DMS114 treated with DMSO at 0.1 percent for 48 hours (cell line): Measurements from ENCODE around the gene CDKN1B.

Experiments
- DNase-seq: peaks from one replicate; lab custom pipeline; 2025; ENCODE audit not compliant: unreplicated experiment; lab: John Stamatoyannopoulos, UW

The CDKN1B gene

GRCh38 chr12:12700254-12700653, 16.9 kb upstream of the CDKN1B start:
- DNase-seq, result no peak

DNA sequence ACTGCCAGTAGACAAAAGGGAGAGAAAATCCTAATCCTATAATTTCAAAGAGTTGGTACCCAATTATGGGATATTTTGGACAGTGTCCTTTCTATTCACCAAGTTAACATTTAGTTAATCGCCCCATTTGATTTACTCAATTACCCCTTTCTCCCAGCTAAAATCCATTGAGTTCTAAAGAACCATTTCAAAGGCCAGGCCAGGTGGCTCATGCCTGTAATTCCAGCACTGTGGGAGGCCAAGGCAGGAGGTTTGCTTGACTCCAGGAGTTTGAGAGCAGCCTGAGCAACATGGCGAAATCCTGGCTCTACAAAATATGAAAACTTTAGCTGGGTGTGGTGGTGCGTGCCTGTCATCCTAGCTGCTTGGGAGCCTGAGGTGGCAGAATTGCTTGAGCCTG, 15.7 kb upstream of the CDKN1B start:
- no peak for DNase-seq

DNA sequence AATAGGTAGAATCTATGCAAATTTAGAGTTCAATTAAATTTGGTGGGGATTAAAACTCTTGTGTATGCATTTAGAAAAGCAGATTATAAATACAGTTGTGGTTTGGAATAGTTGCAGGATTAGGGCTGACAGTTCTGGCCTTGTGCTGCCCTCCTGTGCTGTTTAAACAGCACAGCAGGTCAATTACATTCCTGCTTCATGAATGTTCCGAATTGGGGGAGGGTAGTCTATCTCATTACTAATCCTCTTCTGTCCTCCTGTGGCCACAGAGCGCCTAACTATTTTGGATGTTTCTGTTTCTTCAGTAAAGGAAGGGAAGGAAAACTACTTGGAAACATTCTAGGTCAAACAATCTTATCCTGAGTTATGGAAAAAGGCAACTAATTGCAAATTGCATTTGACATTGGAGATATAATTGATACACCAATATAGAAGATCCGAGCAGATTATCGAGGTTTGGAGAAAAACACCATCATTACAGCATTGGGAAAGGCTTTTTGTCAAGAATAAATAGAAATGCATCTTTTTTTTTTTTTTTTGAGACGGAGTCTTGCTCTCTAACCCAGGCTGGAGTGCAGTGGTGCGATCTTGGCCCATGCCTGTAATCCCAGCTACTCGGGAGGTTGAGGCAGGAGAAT, 12.5 kb upstream of the CDKN1B start:
- peak; percentile 87 for DNase-seq

- DNase-seq, result no peak
These were observed 11.2 kb upstream of the CDKN1B start for GRCh38 chr12:12705838-12706520.

- no peak for DNase-seq
These were observed 3.3 kb upstream of the CDKN1B start for GRCh38 chr12:12713932-12714275.

GRCh38 chr12:12714276-12715021, 2.7 kb upstream of the CDKN1B start:
- no peak for DNase-seq

GRCh38 chr12:12715128-12715458, 2.1 kb upstream of the CDKN1B start:
- DNase-seq, result no peak

DNA sequence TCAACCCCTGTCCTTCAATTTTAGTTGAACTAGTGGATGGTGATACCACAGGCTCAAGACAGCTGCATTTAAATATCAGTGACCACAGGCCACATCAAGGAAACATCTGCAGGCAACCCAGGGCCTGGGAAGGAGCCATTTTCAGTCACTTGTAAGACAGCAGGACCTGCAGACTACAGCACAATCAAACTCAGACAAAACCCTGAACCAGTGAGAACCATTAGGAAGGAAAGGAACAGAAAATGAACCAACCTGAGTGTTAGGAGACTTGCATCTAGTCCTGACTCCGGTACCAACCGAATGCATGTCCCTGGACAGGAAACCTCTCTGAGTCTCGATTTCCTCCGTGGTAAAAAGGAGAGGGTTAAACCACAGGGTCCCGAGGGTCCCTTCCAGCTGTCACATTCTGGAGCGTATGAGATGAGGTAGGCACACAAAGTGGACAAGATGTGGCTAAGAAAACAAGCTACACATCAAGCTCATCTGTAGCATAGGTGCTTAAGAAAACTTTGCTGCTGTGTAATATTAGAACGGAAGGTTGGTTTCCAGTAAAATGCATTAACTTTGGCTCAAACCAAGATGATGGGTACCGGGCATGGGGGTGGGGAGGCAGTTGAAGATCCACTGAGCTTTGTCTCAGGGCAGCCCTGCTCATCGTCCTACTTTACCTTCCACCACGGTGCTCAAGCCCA, 1.6 kb upstream of the CDKN1B start:
- DNase-seq, result no peak

DNA sequence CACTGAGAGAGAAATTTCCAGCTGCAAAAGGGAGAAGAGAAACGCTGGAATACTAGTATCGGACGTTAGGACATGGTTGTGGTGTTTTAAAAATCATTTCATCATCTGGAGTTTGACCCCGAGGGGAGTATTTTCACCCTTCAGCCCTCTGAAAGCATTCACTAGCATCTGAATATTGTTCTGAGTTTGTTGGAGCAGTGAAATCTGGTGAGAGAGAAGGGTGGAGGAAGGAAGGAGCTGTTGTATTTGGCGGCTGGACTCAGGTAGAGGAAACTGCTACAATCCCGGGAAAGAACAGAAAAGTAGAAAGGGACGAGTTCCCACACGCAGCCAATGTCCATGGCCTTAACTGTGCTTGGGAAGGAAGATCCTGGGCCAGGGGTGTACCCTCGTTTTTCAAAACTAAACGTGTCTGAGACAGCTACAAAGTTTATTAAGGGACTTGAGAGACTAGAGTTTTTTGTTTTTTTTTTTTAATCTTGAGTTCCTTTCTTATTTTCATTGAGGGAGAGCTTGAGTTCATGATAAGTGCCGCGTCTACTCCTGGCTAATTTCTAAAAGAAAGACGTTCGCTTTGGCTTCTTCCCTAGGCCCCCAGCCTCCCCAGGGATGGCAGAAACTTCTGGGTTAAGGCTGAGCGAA, 896 bp upstream of the CDKN1B start:
- peak; percentile 41 for DNase-seq

DNA sequence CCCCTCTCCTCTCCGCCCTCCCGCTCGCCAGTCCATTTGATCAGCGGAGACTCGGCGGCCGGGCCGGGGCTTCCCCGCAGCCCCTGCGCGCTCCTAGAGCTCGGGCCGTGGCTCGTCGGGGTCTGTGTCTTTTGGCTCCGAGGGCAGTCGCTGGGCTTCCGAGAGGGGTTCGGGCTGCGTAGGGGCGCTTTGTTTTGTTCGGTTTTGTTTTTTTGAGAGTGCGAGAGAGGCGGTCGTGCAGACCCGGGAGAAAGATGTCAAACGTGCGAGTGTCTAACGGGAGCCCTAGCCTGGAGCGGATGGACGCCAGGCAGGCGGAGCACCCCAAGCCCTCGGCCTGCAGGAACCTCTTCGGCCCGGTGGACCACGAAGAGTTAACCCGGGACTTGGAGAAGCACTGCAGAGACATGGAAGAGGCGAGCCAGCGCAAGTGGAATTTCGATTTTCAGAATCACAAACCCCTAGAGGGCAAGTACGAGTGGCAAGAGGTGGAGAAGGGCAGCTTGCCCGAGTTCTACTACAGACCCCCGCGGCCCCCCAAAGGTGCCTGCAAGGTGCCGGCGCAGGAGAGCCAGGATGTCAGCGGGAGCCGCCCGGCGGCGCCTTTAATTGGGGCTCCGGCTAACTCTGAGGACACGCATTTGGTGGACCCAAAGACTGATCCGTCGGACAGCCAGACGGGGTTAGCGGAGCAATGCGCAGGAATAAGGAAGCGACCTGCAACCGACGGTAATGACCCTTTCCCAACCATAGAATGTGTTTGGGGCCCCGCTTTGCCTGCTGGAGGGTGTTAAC, 615 bp downstream of the CDKN1B start:
- peak; percentile 11 for DNase-seq

GRCh38 chr12:12718381-12718759, 1.2 kb downstream of the CDKN1B start:
- no peak for DNase-seq

DNA sequence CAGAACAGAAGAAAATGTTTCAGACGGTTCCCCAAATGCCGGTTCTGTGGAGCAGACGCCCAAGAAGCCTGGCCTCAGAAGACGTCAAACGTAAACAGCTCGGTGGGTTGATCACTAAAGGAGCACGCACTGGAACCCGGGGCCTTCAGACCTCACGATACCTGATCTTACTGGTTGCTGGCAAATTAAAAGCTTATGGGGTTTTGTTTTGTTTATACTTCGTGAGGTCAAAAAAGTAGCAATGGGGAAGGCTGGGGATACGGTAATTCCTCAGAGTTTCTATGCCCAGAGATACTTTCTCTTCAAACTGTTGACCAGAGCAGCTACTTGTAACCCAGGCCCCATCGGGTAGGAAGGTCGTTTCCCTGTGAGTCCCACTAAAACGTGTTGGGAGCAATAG, 1.7 kb downstream of the CDKN1B start:
- DNase-seq, result peak; percentile 31

- peak; percentile 27 for DNase-seq
These were observed 2.3 kb downstream of the CDKN1B start for GRCh38 chr12:12719496-12719895.

DNA sequence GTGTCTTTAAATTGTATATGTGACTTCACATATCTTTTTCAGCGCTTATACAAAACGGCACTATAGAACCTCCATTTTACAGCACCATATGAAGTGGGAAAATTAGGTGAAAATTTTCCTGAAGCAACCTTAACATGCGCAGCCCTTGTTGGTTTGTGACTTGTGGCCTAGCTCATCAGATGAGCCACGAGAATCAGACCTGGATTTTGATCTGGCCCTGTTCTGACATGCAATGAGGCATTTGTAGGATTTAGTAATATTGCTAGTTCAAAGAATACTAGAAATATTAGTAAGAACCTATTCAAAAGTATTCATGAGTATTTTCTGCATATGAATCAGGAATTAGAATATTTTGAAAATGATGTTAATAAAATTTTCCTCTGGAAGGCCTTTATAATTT, 2.9 kb downstream of the CDKN1B start:
- no peak for DNase-seq

GRCh38 chr12:12720672-12721161, 3.5 kb downstream of the CDKN1B start:
- peak; percentile 49 for DNase-seq

GRCh38 chr12:12721176-12721751, 4.1 kb downstream of the CDKN1B start:
- DNase-seq, result peak; percentile 49

DNA sequence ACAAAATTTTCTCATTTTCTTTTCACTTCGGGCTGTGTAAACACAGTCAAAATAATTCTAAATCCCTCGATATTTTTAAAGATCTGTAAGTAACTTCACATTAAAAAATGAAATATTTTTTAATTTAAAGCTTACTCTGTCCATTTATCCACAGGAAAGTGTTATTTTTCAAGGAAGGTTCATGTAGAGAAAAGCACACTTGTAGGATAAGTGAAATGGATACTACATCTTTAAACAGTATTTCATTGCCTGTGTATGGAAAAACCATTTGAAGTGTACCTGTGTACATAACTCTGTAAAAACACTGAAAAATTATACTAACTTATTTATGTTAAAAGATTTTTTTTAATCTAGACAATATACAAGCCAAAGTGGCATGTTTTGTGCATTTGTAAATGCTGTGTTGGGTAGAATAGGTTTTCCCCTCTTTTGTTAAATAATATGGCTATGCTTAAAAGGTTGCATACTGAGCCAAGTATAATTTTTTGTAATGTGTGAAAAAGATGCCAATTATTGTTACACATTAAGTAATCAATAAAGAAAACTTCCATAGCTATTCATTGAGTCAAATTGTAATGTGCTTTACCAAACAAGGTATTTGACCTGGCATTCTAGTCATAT, 4.8 kb downstream of the CDKN1B start:
- peak; percentile 64 for DNase-seq

DNA sequence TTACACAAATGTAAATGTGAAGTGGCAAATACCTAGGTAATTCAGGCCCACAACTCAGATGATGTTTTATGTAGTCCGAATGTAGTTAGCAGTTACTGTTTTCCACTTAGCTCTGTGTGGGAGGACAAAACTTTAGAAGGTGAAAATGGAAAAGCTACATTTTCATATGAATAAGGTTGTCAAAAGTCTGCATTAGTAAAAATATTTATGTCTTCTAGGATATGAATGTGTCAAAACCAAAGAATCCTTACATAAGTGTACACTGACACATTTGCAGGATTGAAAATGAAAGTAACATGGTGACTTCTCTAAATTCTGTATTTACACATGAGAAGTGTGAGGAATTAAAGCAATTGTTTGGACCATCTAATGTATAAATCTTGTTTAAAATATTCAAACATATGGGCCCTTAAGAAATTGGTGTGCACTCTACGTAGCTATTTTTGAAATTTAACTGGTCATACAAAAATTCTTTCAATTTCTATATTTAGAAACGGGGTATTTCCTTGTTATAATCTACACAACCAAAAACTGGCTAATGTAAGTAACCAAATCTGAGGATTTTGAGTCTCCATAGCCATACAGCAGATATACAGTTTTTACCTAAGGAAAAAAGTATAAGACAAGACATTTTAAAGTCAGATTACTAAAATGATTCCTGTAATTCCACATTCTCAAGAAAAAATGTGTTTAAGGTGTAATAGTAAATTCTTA, 5.4 kb downstream of the CDKN1B start:
- DNase-seq, result peak; percentile 82

GRCh38 chr12:12723149-12723680, 6.0 kb downstream of the CDKN1B start:
- DNase-seq, result peak; percentile 47
